B cell (primary cell): ENCODE results near the gene ARHGAP31. TPM values are rescaled to one million over a fixed set of nuclear protein-coding genes. Genes with fewer than 3 reads are reported as not detected.

Experiments used
- ATAC-seq: fragments of 200-7000 bp; cut with Tn5 transposase; one replicate; pipeline ENCODE4 v1.10.0; 2021; ENCODE audit warnings: low read depth, mild to moderate bottlenecking, moderate number of reproducible peaks, moderate library complexity
- CTCF ChIA-PET: fragments of 350-600 bp; sonication (Branson Sonifier 250); formaldehyde crosslinking; loops from one replicate; lab custom pipeline; 2021; ENCODE audit warnings: antibody characterized with exemption, inconsistent platforms; lab: Charles Lee
- POLR2A ChIA-PET: fragments of 350-600 bp; sonication (Branson Sonifier 250); formaldehyde crosslinking; loops from one replicate; lab custom pipeline; 2021; ENCODE audit warnings: antibody characterized with exemption; lab: Charles Lee
- DNase-seq: peaks from one replicate; pipeline ENCODE4 v3.0.0; 2013
- H2AFZ ChIP-seq: 2 replicates; pipeline ENCODE4 v1.6.1; 2012; ENCODE audit warnings: mild to moderate bottlenecking, low read depth, low read length; ENCODE audit not compliant: insufficient read depth, poor library complexity, severe bottlenecking
- H3K27ac ChIP-seq, 2 donors: 1 replicate in 1 of 2; 2 replicates in 1 of 2; pipeline ENCODE4 v1.5.1; 2012 to 2013; ENCODE audit warnings: low read length in 2 of 2, mild to moderate bottlenecking in 2 of 2, moderate library complexity in 1 of 2
- H3K27me3 ChIP-seq, 4 experiments: fragments of 200-600 bp in 1 of 4; sonication (generic) in 1 of 4; replicated peaks in 1 of 4; 1 replicate in 2 of 4; 2 replicates in 2 of 4; pipeline versions ENCODE4 v1.6.1 to v1.7.0; 2013 to 2016; ENCODE audit warnings: low read length in 3 of 4, mild to moderate bottlenecking in 2 of 4, mixed read lengths in 1 of 4, moderate library complexity in 1 of 4; ENCODE audit not compliant: insufficient read depth in 4 of 4, control insufficient read depth in 3 of 4; ENCODE audit errors: control extremely low read depth in 1 of 4
- H3K36me3 ChIP-seq, 2 experiments: replicated peaks in 1 of 2; 1 replicate in 1 of 2; 2 replicates in 1 of 2; pipeline versions ENCODE4 v1.6.1 to v1.7.1; 2013; ENCODE audit warnings: low read length in 1 of 2; ENCODE audit not compliant: insufficient read depth in 2 of 2, control insufficient read depth in 1 of 2; ENCODE audit errors: control extremely low read depth in 1 of 2, extremely low read depth in 1 of 2
- H3K4me1 ChIP-seq, 2 donors: fragments of 200-600 bp in 1 of 2; sonication (generic) in 1 of 2; 1 replicate in 1 of 2; 2 replicates in 1 of 2; pipeline versions ENCODE4 v1.5.1 to v1.6.1; 2013 to 2017; ENCODE audit warnings: low read length in 2 of 2; ENCODE audit not compliant: control insufficient read depth in 2 of 2, insufficient read depth in 2 of 2
- H3K4me2 ChIP-seq: replicated peaks from 2 replicates; pipeline ENCODE3; 2012; ENCODE audit warnings: mild to moderate bottlenecking, low read depth, low read length; ENCODE audit not compliant: poor library complexity, severe bottlenecking
- H3K4me3 ChIP-seq, 5 experiments: fragments of 200-600 bp in 1 of 5; sonication (generic) in 1 of 5; 1 replicate in 3 of 5; 2 replicates in 2 of 5; pipeline versions ENCODE4 v1.5.1 to v1.7.0; 2011 to 2016; ENCODE audit warnings: low read length in 4 of 5, mild to moderate bottlenecking in 4 of 5, low read depth in 2 of 5, control low read depth in 1 of 5, moderate library complexity in 1 of 5; ENCODE audit not compliant: insufficient read depth in 1 of 5; ENCODE audit errors: control extremely low read depth in 1 of 5, extremely low read depth in 1 of 5
- H3K79me2 ChIP-seq: fragments of 200-600 bp; sonication (generic); one replicate; pipeline ENCODE4 v1.6.0; 2016; ENCODE audit warnings: low read length; ENCODE audit not compliant: control insufficient read depth, insufficient read depth
- H3K9ac ChIP-seq: fragments of 200-600 bp; sonication (generic); 2 replicates; pipeline ENCODE4 v1.6.1; 2017; ENCODE audit warnings: mild to moderate bottlenecking, low read length, moderate library complexity
- H3K9me3 ChIP-seq, 3 donors: one replicate each; pipeline versions ENCODE4 v1.6.1 to v1.7.1; 2013; ENCODE audit warnings: low read length in 2 of 3; ENCODE audit not compliant: control insufficient read depth in 2 of 3, insufficient read depth in 1 of 3; ENCODE audit errors: control extremely low read depth in 1 of 3
- H4K20me1 ChIP-seq: 2 replicates; pipeline ENCODE4 v1.6.0; 2012; ENCODE audit warnings: mild to moderate bottlenecking, low read length; ENCODE audit not compliant: insufficient read depth, control insufficient read depth, poor library complexity, severe bottlenecking
- H3K27ac Mint-ChIP-seq: one replicate; pipeline ENCODE4 v1.8.0; 2021; ENCODE audit warnings: mixed read lengths
- H3K27me3 Mint-ChIP-seq: one replicate; pipeline ENCODE4 v1.8.0; 2021; ENCODE audit warnings: mixed read lengths
- H3K4me1 Mint-ChIP-seq: one replicate; pipeline ENCODE4 v1.8.0; 2021; ENCODE audit warnings: mixed read lengths
- H3K4me3 Mint-ChIP-seq: one replicate; pipeline ENCODE4 v1.8.0; 2021; ENCODE audit warnings: mixed read lengths
- H3K9me3 Mint-ChIP-seq: one replicate; pipeline ENCODE4 v1.8.0; 2022; ENCODE audit warnings: mixed read lengths; ENCODE audit not compliant: insufficient read depth
- EZH2 ChIP-seq: IDR thresholded peaks from 2 replicates; pipeline ENCODE4 v1.6.1; 2012; ENCODE audit warnings: borderline replicate concordance, low read depth, mild to moderate bottlenecking, moderate library complexity, low read length; ENCODE audit not compliant: insufficient read depth, poor library complexity, severe bottlenecking
- WGBS: methylation state at CpG from one replicate; pipeline ENCODE4 v1.1.5; 2013; ENCODE audit warnings: missing lambda C conversion rate; ENCODE audit not compliant: insufficient coverage; 5-methylcytosine and 5-hydroxymethylcytosine counted together
- intact Hi-C: fragments of 100-400 bp; cut with micrococcal nuclease; formaldehyde crosslinking; loops from one replicate; pipeline ENCODE4 v1.10.0; 2022
- polyA plus RNA-seq: library from polyadenylated mRNA; depleted of rRNA; stranded (reverse); fragments of >200 nt; gene quantifications from 2 replicates; pipeline ENCODE4 v1.2.3, GENCODE V29; 2012
- total RNA-seq, 2 donors: library from RNA; stranded (reverse); fragments of 120-200 nt in 1 of 2; gene quantifications; 1 replicate in 1 of 2; 2 replicates in 1 of 2; pipeline versions ENCODE4 v1.2.3 to v1.2.4, GENCODE V29; 2013 to 2022
- TF ChIP-seq, protein P1 (sequence below): fragments of 200-600 bp; IDR thresholded peaks from one replicate; pipeline ENCODE4 v1.8.0; 2022; ENCODE audit warnings: antibody characterized with exemption, mild to moderate bottlenecking

ARHGAP31 gene
- total and polyA plus RNA-seq, 2 donors (not counting 1 experiment from before 2014, with no cell fraction given) = 3.5 to 7.8 TPM

DNA sequence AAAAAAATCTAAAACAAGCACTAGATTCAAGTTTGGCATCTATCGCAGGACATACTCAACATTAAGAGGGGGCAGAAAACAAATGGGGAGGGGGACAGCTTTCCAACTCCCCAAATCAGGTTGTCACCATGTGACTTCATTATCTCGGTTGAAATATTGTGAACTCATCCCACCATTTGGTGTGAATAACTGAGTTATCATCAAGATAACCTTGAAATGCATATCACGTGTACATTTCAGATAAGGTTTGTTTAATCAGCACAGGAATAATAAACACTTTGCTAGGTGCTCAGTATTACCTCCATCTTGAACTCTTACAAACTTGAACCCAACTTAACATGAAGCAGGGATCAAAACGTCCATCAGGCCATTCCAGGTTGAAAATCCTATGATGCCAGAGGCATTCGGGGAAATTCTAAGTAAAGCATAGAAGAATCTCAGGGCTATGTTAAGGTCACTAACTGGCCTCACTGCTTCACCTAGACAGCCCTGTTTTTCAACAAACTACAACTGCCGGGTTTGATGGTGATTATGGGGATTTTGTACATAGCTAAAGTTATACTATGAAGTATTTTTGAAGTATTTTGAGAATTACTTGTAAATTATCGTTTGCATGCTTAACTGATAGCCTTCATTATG is 3.0 kb upstream of the ARHGAP31 start:
- H3K4me1 Mint-ChIP-seq = peaks cover 36% of the 10 kb centered on the region
- POLR2A ChIA-PET = no interaction called here

More for the DNA sequence above, 3.0 kb upstream of the ARHGAP31 start:
- Histone ChIP-seq H3K36me3 (no peaks in the 10 kb centered on the region), H3K27me3 (peaks cover 0 to 7% (median 0%) of the 10 kb centered on the region in 4 experiments), H3K9me3 (peaks cover 0 to 12% (median 1%) of the 10 kb centered on the region in 3 donors), H3K4me1 (peaks cover 31 to 36% of the 10 kb centered on the region in 2 donors), H4K20me1 (no peaks in the 10 kb centered on the region), H3K27ac (no peak overlapping the region), H3K4me3 (no peak overlapping the region), H3K4me2 (no peak overlapping the region), H3K9ac (no peak overlapping the region), H2AFZ (no peak overlapping the region), H3K79me2 (peaks cover 3% of the 10 kb centered on the region)
- intact Hi-C loops = loop anchor here (10.0 kb wide), 1 partner anchor 804 kb away; the partner anchor contains the start of gene GSK3B
- 100% methylated on average over 1 of the region's 7 CpGs for WGBS
- H3K27me3 Mint-ChIP-seq = no peaks in the 10 kb centered on the region
- CTCF ChIA-PET = interaction anchor here (0.7 to 1.4 kb wide), 4 partner anchors 16 to 58 kb away, joined by 3 to 4 read pairs (median 3); no protein-coding TSS in a partner anchor
- no peak overlapping the region for H3K27ac Mint-ChIP-seq
- ATAC-seq (no peak), DNase-seq (no peak)
- peaks cover 7% of the 10 kb centered on the region for H3K9me3 Mint-ChIP-seq
- TF ChIP-seq, protein P1, sequence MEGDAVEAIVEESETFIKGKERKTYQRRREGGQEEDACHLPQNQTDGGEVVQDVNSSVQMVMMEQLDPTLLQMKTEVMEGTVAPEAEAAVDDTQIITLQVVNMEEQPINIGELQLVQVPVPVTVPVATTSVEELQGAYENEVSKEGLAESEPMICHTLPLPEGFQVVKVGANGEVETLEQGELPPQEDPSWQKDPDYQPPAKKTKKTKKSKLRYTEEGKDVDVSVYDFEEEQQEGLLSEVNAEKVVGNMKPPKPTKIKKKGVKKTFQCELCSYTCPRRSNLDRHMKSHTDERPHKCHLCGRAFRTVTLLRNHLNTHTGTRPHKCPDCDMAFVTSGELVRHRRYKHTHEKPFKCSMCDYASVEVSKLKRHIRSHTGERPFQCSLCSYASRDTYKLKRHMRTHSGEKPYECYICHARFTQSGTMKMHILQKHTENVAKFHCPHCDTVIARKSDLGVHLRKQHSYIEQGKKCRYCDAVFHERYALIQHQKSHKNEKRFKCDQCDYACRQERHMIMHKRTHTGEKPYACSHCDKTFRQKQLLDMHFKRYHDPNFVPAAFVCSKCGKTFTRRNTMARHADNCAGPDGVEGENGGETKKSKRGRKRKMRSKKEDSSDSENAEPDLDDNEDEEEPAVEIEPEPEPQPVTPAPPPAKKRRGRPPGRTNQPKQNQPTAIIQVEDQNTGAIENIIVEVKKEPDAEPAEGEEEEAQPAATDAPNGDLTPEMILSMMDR = no peak
- TF ChIP-seq EZH2 = no peak
- H3K4me3 Mint-ChIP-seq = no peak overlapping the region
